OCI-LY7 (cell line): ENCODE results near the gene ADIPOQ. TPM values are rescaled to one million over a fixed set of nuclear protein-coding genes. Genes with fewer than 3 reads are reported as not detected.

Experiments
- BruUV-seq: library from RNA; stranded (reverse); fragments of 400-500 nt; replicated peaks from 2 replicates; lab custom pipeline; 2021; lab: Mats Ljungman, UMichigan
- CTCF ChIA-PET: fragments of 300-600 bp; sonication (Branson Sonifier 250); formaldehyde crosslinking; loops from one replicate; lab custom pipeline; 2022; ENCODE audit warnings: antibody characterized with exemption; ENCODE audit not compliant: unreplicated experiment; lab: Charles Lee
- POLR2A ChIA-PET: fragments of 300-600 bp; sonication (Branson Sonifier 250); formaldehyde crosslinking; loops from one replicate; lab custom pipeline; 2022; ENCODE audit warnings: antibody characterized with exemption; lab: Charles Lee
- DNase-seq: peaks from one replicate; pipeline ENCODE4 v3.0.0-alpha.2; 2015; ENCODE audit warnings: low spot score
- H2AFZ ChIP-seq: fragments of 200-600 bp; sonication (generic), shearing (Covaris generic); 2 replicates; pipeline ENCODE4 v1.6.1; 2014; ENCODE audit warnings: mild to moderate bottlenecking, antibody characterized with exemption, low read length, moderate library complexity
- H3K27ac ChIP-seq: fragments of 200-600 bp; sonication (generic); 2 replicates; pipeline ENCODE4 v1.5.1; 2014; ENCODE audit warnings: mixed run types, low read depth, mild to moderate bottlenecking, moderate library complexity, low read length, inconsistent platforms; ENCODE audit not compliant: poor library complexity, severe bottlenecking
- H3K36me3 ChIP-seq: fragments of 200-600 bp; sonication (generic); 2 replicates; pipeline ENCODE4 v1.6.1; 2014; ENCODE audit warnings: mild to moderate bottlenecking, antibody characterized with exemption, low read length, moderate library complexity, mixed read lengths; ENCODE audit not compliant: insufficient read depth
- H3K4me1 ChIP-seq: fragments of 200-600 bp; sonication (generic); 2 replicates; pipeline ENCODE4 v1.5.1; 2014; ENCODE audit warnings: mild to moderate bottlenecking, low read length; ENCODE audit not compliant: insufficient read depth, poor library complexity, severe bottlenecking
- H3K4me2 ChIP-seq: fragments of 200-600 bp; sonication (generic); 2 replicates; pipeline ENCODE4 v1.6.1; 2014; ENCODE audit warnings: mild to moderate bottlenecking, low read length
- H3K4me3 ChIP-seq: fragments of 200-600 bp; sonication (generic); 2 replicates; pipeline ENCODE4 v1.5.1; 2014; ENCODE audit warnings: mild to moderate bottlenecking, low read depth, low read length; ENCODE audit not compliant: poor library complexity, severe bottlenecking
- H3K79me2 ChIP-seq: fragments of 200-600 bp; sonication (generic); 2 replicates; pipeline ENCODE4 v1.6.1; 2016; ENCODE audit warnings: low read depth, mild to moderate bottlenecking, low read length, moderate library complexity, mixed read lengths; ENCODE audit not compliant: insufficient read depth
- H3K9me2 ChIP-seq: fragments of 200-600 bp; sonication (generic); 2 replicates; pipeline ENCODE4 v1.6.1; 2016; ENCODE audit warnings: mild to moderate bottlenecking, low read length, mixed read lengths; ENCODE audit not compliant: insufficient read depth
- H3K9me3 ChIP-seq: fragments of 200-600 bp; sonication (generic); 2 replicates; pipeline ENCODE4 v1.6.1; 2014; ENCODE audit warnings: mild to moderate bottlenecking, mixed run types, low read length, mixed read lengths
- H4K20me1 ChIP-seq: fragments of 200-600 bp; sonication (generic); 2 replicates; pipeline ENCODE4 v1.6.1; 2014; ENCODE audit warnings: mild to moderate bottlenecking, antibody characterized with exemption, low read length, moderate library complexity, mixed read lengths; ENCODE audit not compliant: insufficient read depth
- CTCF ChIP-seq: fragments of 200-600 bp; sonication (generic); conservative IDR thresholded peaks from 2 replicates; pipeline ENCODE4 v1.5.1; 2014; ENCODE audit warnings: mild to moderate bottlenecking, antibody characterized with exemption, low read length, moderate library complexity, mixed read lengths
- EZH2phosphoT487 ChIP-seq: fragments of 200-600 bp; sonication (generic); IDR thresholded peaks from 2 replicates; pipeline ENCODE4 v1.6.1; 2018; ENCODE audit warnings: low read depth, borderline replicate concordance, mild to moderate bottlenecking, mixed run types, antibody characterized with exemption, low read length, moderate library complexity, mixed read lengths
- intact Hi-C: fragments of 100-400 bp; cut with micrococcal nuclease; formaldehyde crosslinking; loops from one replicate; pipeline ENCODE4 v1.10.0; 2022; ENCODE audit not compliant: unreplicated experiment
- total RNA-seq, 2 experiments: library from RNA; depleted of rRNA in 1 of 2; stranded (reverse); fragments of >200 nt in 1 of 2; shearing (Covaris generic) in 1 of 2; gene quantifications; 2 replicates each; pipeline ENCODE4 v1.2.3, GENCODE V29; 2014 to 2022

The ADIPOQ gene
- total RNA-seq, 2 experiments from 2014 or later = not detected

DNA sequence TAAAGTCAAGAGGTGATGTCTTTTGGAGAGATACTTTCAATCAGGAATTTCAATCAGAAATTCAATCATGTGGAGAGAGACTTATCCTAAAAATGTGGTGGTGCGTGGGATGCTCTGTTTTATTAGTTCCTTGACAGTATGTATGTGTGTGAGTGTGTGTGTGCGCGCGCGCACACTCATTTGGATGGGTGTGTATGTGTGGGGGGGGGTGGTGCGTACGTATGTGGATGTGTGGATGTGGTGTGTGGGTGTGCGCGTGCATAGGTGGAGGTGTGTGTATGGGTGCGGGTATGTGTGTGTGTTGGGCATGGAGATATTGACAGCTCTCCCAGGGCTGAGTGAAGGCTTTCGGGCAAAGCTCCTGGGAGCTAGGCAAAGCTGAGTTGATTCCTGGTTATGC lies 2.4 kb downstream of the ADIPOQ start:
- no peak for TF ChIP-seq CTCF
- TF ChIP-seq EZH2phosphoT487 = no peak
- no peak for DNase-seq
- Histone ChIP-seq H3K79me2 (no peaks in the 10 kb centered on the region), H2AFZ (no peak overlapping the region), H3K36me3 (no peaks in the 10 kb centered on the region), H3K4me1 (peaks cover 9% of the 10 kb centered on the region), H3K9me3 (no peaks in the 10 kb centered on the region), H3K9me2 (no peaks in the 10 kb centered on the region), H3K4me2 (no peak overlapping the region), H3K27ac (no peak overlapping the region), H4K20me1 (no peaks in the 10 kb centered on the region), H3K4me3 (no peak overlapping the region)
- POLR2A ChIA-PET = interaction anchor here (0.7 to 1.1 kb wide), 2 partner anchors 12 to 468 kb away, joined by 3 read pairs; no protein-coding TSS in a partner anchor
- CTCF ChIA-PET = no interaction called here
- intact Hi-C loops = loop anchor here (5.0 kb wide), 2 partner anchors 152 to 307 kb away; no protein-coding TSS in a partner anchor
- BruUV-seq = no TSS peak

DNA sequence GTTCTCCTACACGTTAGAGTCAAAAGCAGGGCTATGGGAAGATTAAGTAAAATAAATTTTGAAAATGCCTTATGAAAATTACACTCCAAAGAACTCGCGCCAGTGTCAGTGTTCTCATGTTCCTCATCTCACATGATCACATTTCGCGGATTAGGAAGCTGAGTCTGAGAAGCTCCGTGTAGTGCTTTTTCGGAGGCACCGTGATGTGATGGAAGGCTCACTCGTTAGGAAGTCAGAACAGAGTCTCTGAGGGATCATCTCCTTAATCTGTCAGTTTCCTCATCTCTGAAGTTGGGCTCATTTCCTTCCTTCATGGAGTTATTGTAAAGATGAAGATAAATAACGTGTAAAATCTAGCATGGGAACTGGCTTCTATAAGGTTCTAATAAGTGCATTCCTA lies 3.2 kb downstream of the ADIPOQ start:
- Histone ChIP-seq H3K4me2 (no peak overlapping the region), H2AFZ (no peak overlapping the region), H3K4me1 (peaks cover 9% of the 10 kb centered on the region), H3K27ac (no peak overlapping the region), H3K36me3 (no peaks in the 10 kb centered on the region), H3K79me2 (no peaks in the 10 kb centered on the region), H3K9me3 (no peaks in the 10 kb centered on the region), H4K20me1 (no peaks in the 10 kb centered on the region), H3K4me3 (no peak overlapping the region), H3K9me2 (no peaks in the 10 kb centered on the region)
- intact Hi-C loops = loop anchor here (5.0 kb wide), 2 partner anchors 152 to 307 kb away; no protein-coding TSS in a partner anchor
- ChIA-PET POLR2A (no interaction called here), CTCF (no interaction called here)
- no TSS peak for BruUV-seq
- DNase-seq = no peak
- TF ChIP-seq EZH2phosphoT487 = no peak
- no peak for TF ChIP-seq CTCF

DNA sequence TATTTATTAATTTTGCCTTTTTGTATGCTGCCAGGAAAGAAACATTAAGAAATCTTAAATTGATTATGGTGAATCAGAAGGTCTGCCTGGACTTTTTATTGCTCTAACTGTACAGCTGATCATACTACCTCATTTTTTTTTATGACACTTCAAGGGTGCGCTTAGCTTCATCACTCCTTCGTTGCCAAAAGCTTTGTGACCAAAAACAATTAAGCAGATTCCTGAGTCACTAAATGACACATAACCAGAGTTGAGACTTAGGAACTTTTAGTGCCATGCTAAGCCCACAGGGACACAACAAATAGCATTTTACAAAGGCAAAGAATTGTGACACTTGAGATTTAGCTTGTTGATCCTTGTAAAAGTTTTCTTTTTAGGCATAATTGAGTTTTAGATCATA lies 4.9 kb downstream of the ADIPOQ start:
- intact Hi-C loops = loop anchor here (5.0 kb wide), 2 partner anchors 150 to 305 kb away; no protein-coding TSS in a partner anchor
- CTCF ChIA-PET = no interaction called here
- no TSS peak for BruUV-seq
- Histone ChIP-seq H3K27ac (no peak overlapping the region), H4K20me1 (no peaks in the 10 kb centered on the region), H3K9me3 (no peaks in the 10 kb centered on the region), H3K4me1 (peaks cover 16% of the 10 kb centered on the region), H3K4me3 (no peak overlapping the region), H2AFZ (no peak overlapping the region), H3K4me2 (no peak overlapping the region), H3K36me3 (no peaks in the 10 kb centered on the region), H3K9me2 (no peaks in the 10 kb centered on the region), H3K79me2 (no peaks in the 10 kb centered on the region)
- TF ChIP-seq CTCF = no peak
- POLR2A ChIA-PET = no interaction called here
- no peak for DNase-seq
